ENCODE measurements around the gene TGM1.

TGM1 gene

DNA sequence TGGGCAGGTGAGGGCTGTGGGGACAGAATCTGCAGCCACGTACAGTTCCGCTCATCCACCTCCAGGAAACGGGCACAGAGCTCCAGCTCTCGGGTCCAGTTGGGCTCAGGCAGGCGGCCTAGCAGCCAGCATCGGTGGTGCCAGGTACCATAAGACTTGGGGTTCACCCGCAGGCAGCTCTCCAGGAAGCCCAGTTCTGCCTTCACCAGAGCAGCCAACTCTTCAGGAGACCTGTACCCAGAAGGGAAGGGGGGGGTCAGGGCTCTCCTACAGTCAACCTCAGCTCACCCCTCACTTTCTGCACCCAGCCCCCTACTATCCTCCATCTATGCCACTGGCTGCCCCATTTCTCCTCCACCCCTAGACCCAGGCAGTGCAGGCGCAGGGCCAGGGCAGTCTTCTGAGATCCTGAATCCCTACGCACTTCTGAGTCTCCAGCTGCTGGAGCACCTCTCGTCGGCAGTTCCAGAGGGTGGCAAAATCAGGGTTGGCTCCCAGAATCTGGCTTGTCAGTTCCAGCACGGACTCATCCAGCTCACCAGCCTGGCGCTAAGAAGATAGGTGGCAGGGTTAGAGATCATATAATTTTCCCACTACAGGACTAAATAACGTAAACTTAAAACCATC is 7.0 kb upstream of the TGM1 start:
- no peak for DNase-seq

DNA sequence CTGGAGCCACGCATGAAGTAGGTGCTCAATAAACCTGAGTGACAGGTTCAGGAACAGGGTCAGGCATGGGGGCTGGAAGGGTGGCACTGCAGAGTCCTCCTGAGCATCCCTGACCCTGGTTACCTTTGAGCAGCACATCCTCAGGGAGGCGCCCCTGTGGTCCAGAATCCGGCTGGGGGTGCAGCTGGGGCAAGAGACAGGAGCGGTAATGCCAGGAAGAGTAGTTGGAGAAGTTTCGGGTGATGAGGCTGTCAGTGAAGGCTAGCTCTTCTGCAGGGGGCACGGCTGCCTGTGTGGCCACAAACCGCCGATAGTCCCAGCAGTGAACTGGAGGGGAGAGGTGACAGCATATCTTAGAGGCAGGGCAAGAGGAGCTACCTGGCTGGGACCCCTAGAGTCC is 6.4 kb upstream of the TGM1 start:
- DNase-seq = no peak

DNA sequence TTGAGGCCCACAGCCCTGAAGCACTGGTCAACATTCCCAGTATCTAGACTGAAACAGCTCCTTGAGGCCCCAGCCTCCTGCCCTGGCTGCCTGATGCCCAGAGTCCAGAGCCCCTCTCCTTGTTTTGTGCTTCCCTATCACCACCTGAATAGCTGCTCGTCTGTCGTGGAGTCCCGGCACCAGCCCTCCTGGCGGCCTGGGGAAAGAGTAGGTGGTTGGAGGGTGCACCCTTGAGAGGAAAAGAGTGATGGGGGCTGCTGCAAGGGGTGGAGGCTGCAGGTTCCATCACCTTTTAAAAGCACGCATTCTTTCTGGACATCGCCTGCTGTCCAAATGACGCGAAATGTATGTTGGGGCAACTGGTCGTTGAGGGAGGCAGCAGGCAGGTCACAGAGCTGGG is 5.2 kb upstream of the TGM1 start:
- no peak for DNase-seq

DNA sequence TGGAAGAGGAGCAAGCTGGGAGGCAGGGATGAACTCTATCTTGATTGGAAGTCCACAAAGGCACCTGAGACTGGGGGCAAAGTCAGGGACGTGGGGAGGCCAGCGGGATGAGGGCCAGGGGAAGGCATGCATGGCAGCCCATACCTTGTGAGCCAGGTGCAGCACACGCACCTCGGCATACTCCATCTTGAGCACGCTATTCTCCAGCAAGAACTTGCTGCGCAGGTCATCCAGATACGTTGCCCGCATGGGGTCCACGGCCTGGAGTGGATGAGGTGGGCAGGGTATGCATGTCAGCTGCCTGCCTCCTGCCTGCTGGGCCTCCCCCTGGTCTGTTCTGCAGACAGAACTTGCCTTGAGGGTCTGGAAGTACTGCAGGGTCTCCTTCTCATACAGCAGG is 4.5 kb upstream of the TGM1 start:
- no peak for DNase-seq

DNA sequence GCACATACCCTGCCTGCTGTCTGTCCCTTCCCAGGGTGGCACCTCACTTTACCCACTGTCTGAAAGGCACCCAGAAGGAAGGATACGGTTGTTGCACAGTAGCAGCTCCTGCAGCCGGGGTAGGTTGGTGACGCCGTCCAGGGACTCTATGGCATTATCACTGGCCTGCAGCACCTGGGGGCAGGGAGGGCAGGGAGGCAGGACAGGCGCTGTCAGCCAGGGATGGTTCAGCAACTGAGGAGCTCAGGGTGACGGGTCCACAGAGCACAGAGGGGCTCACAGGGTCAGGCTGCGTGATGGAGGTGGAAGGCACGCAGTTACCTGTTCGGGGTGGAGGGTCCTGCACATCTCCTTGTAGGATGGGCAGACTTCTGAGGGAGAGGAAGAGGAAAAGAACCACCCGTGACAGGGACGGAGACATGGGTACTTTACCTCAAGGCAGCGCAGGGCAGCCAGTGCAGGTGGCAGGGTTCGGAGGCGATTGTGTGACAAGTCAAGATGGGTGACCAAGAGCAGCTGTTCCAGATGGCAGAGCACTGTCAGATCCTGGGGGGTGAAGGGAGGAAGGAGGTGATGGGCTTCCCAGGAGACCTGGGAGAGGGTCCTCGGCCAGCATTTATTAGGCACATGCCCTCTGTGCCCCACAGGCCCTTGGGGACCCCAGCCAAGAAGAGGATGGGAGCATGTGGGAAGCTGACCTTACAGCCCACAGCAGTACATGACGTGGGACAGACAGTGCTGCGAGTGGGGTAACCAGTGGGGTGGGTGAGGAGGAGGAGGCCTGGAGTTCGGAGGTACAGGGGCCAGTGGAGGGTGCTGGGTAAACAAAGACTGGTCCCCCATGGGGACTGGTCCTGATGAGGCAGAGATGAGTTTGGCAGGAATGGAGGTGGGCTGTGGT is 3.6 kb upstream of the TGM1 start:
- no peak for DNase-seq

DNA sequence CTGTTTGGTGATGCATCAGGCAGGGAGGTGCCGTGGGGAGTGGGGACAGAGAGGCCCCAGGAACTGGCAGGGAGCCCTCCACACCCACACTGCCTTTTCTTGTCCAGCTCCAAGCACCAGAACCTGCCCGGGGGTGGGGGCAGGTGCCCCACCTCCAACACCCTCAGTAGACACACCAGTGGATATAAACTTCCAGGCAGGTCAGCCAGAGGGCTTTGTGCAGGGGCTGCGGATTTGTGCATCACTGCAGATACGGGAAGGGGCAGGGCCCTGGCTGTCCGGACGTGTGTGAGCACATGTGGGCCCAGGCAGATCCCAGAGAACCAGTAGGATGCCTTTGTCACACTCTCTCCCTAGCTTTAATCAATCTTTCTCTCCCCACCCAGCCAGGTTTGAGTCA is 1.3 kb upstream of the TGM1 start:
- no peak for DNase-seq

DNA sequence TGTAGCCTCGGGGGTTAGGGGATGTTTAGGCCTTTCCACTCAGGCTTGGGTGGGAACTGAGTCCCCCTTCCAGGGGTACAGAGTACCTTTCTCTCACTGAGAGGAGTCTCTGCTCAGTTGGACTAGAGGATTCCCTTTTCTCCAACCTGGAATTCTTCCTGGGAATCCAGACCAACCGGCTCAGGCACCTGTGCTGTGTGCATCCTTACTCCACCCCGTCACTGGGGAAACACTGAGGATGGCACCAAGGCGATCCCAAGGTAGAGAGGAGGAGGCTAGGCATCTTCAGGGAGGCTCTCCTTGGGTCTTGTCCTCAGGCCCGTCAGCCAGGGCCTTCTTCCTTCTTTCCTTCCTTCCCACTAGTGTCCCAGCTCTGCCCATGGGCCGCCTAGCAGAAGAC is 871 bp upstream of the TGM1 start:
- no peak for DNase-seq

DNA sequence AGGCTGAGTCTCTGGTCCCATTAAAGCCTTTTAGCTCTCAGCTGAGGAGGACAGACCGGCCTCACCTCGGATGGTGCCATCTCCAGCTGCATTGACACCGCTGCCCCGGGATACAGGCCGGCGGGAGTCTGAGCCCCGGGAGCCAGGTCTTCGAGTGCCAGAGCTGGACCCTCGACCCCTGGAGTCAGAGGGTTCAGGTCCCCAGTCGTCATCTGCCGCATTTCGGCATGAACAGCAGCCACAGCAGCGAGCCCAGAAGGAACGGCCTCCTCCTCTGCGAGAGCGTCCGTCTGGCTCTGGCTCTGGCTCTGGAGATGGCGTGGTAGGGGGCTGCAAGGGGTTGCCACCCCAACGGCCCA is 1.0 kb downstream of the TGM1 start:
- DNase-seq = no peak

DNA sequence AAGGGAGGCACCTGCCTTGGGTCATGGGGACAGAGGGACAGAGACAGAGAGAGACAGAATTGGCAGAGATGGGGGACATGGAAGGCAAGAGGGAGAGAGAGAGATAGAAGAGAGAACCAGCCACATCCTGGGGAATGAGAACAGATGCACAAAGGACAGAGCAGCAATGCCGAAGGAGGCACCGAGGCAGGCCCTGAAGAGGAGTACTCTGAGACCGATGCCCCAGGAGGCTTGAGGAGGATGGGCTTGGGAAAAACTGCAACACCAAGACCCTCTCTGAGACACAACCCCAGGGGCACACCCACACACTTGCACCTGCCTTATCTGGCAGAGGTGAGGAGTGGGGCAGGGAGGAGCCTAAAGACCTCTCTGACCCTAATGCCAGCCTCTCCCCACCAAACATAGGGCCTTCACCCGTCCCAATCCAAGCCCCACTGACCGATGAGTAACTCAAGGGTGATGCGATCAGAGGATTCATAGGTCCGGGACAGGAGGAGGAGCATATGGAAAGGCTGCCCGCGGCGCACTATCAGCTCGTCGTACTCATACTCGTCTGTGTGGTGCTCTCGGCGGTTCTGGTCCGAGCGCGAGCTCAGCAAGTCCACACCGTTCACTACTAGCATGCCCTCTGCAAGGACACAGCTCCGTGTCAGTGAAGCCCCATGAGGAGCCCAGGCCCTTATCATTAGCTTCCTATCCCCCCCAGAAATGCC is 1.6 kb downstream of the TGM1 start:
- DNase-seq = no peak

DNA sequence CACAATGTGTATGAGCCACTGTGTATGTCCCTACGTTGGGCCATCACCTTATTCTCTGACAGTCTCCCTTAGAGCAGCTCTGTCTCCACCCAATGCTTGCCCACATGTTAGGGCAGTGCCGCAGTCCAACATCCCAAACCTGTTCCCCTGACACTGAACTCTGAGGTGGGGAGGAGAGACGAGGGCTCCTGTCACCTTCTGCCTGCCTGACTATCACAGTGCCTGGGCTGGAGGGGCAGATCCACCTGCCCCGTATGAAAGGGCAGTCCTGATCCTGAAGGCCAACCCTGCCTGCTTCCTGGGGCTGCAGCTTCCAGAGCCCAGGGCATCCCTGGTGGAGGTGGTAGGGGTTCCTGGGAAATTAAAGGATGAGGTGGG is 2.2 kb downstream of the TGM1 start:
- DNase-seq = no peak

DNA sequence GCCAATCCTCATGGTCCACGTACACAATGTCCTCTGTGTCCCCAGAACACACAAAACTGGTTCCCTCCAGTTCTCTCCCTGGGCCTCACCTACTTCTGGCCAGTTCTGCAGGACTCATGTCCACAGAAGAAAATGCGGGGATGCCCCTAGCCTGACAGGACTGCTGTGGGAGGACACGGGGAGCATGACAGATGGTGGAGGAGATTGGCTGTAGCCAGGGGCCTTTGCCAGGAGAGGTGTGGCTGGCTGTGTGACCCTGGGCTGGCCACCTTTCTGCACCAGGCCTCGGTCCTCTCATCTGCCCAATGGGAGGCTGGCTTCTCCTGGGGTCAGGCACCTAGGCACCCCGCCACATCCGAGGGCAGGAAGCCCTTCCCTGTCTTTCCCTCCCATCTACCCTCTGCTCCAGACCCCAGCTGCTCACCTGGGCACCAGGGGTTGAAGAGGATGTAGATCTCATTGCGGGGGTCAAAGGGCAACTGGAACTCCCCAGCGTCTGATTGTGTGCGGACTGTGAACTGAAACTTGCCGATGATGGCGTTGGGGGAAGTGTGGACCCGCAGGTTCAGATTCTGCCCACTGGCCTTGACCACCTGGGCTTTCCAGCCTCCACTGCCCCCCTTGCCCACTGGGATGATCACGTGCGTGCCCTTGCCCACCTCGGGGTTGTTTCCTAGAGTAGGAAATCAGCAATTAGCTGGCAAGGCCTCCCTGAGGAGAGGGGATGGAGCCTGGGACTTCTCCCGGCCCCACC is 2.8 kb downstream of the TGM1 start:
- no peak for DNase-seq

DNA sequence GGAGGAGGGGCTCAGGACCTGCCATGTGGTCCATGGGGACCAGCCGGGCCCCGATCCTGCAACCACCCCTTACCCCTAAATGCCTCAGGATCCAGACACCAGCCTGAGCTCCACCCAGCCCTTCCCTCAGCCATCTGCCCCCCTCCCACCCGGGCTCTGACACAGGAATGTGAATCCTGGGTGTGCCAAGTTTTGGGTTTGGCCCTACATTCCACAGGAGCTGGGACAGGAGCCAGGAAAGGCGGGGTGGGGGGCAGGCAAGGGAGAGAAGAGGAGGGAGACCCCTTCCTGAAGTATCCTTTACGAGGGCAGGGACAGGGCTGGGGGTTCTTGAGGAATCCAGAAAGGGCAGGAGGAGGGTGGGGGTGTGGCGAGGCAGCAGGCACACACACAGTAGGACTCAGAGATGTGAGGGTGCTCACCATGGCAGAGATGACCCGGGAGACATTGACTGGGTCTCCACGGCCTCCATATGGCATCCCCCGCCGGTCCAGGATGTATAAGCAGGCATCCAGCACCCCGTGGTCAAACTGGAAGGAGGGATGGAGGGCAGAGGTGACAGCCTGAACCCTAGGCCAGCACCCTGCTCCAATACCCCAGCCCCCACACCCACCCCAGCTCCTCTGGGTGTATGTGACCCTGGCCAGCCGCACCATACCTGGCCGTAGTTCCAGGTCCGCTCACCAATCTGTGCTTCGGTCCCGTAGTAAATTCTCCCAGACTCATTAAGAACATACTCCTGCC is 3.5 kb downstream of the TGM1 start:
- no peak for DNase-seq

DNA sequence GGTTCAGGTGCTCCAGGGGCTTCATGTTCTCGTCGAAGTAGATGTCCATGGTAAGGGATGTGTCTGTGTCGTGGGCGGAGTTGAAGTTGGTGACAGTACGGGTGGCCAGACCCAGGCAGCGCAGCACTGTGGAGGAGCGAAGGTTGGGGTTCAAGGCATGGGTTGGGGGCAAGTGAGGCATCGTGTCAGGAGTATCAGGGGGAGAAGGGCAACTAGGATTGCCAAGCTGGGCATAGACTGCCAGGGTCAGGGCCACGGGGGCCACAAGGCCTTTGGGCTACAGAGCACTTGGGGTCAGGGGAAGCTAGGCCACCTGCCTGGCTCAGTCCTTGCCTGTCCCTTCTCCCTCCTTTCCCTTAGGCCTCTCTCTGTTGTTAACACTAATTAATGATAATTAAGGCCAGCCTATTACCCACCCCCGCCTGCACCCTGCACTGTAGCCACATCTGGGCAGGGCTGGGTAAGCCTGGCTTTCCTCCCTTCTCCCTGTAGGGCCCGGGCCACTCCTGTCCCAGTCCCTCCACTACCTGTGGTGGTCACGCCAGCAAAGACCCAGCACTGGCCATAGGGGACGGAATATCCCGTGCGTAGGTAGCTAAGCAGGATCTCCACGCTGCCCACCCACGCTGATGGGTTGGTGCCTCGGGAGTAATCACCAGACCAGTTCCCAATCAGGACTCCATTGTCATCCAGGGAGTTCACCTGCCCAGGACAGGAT is 4.3 kb downstream of the TGM1 start:
- DNase-seq = no peak

DNA sequence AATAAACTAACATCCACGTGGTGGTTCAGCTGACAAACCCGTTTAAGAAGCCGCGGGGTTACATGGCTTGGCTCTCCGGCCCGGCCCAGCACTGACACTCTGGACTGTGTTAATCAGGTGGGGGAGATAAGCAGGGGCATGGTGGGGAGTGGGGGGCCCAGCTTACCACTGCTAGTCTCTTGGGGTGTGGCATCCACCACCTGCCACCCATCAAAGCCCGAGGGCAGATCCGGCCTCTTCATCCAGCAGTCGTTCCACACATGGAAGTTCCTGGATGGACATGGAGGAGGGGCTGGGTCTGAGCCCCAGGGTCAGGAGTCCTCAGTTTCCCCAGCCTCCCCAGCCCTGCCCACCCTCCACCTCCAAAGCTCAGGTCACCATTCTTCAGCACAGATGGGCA is 4.9 kb downstream of the TGM1 start:
- DNase-seq = no peak

DNA sequence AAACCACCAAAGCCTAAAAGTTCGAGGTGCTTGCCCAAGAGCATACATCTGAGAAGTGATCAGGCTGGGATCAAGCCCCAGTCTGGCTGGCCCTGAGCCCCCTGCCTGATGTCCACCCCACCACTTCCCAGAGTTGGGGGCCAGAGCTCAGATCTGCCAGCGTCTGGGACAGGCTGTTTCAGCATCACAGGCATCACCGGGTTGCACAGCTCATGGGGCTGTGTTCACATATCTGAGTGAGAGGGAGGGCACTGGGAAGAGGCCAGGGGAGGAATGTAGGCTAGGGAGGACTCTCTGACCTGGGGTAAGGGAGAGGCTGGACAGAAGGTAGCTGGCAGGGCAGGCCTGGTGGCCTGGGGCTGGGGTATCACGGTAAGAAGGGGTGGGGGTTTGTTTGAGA is 6.0 kb downstream of the TGM1 start:
- DNase-seq = no peak

DNA sequence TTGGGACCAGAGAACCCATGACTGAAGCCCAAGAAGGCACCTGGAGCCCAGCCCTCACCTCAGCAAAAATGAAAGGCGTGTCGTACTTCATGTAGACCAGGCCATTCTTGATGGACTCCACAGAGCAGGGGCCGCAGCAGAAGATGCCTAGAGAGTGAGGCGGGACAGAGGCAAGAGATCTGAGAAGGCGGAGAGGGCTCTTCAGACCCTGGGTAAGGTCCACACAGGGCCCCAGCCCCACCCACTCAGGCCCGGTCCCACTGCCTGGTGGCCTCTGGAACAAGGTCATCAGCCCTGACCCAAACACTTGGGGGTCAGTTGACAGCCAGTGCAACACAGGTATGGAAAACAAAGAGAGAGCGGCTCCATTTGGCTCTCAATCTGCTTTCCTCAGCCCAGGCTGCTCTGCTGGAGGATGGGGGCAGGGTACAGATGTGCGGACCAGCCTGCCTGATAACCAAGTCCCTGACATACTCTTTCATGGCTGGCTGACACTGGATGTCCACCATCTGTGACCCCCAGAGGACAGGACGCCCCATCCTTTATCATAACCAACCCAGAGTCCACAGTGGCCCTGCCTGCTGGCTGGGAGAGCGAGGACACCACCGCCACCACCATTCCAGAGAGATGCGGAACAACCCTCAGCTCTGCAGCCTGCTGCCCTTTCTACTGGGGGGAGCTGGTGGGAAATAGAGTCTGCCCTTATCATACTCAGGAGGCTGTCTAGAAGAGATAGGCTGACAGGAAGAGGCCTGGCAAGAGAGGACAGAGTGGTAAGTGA is 6.9 kb downstream of the TGM1 start:
- DNase-seq = no peak

DNA sequence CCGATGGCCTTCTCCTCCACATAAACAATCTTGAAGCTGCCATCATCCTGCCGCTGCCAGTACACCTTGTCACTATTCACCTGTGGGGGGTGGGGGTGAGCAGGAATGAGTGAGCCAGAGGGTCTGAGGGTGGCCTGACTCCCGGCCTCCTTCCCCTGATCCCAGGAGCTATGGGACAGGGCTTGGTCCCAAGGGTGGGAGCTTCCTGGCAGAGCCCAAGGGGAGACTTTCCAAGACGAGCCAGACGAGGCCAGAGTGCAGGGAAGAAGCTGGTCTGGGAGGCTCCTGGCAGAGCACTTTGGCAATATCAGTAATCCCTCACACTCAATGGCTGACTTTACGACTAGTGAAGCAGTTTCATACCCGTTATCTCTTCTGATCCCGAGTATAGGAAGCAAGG is 7.5 kb downstream of the TGM1 start:
- no peak for DNase-seq

DNA sequence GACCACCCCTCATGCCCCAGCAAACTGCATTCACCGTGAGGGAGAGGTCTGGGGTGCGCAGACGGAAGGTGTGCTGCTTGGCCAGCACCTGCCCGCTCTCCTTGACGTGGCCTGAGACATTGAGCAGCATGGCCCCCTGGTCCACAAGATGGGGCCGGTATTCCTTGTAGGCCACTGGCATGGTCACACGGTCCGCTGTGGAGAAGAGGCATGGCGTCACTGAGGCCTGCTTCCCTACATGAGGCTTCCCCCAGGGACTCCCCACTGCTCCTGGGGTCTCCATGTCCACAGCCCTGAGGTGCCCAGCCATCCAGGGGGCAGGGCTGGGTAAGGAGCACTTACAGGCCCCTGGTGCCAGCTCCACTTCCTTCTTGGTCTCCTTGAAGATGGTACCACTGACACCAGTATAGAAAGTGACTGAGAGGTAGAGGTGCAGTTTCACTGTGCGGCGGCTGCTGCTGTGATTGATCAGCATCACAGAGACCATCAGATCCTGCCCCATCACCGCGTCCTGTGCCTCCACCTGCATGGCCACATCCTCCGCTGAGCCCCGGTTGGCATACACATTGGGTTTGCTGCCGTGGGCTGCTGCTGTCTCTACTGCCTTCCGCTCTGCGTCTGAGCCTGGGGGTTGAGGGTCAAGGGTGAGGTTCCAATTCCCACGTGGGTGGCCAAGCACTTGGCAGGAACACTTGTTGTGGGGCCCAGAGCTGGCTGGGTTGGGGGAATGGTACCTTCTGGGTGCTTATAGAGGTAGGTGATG is 8.2 kb downstream of the TGM1 start:
- no peak for DNase-seq

DNA sequence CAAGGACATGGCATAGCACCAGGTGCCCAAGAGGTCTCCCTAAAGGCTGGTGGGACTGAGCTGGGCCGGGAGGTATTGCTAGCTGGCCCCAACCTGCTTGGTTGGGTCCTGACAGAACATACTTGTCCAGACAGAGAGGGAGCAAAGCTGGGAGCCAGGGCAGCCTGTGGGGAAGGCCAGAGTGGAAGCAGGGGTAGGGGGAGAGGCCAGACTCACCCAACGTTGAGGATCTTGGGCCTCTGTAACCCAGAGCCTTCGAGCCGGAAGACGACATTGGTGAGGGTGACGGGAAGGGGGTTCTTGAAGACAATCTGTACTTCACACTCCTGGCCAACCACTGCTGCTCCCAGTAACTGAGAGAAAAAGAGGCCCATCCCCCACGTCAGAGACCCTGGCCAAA is 9.0 kb downstream of the TGM1 start:
- DNase-seq = no peak
